Hippocampal formation (tissue), 2 donors: Measurements from ENCODE around the gene MAP2K3.

Experiments
- DNase-seq, 2 donors: peaks; one replicate each; lab custom pipeline; 2025; lab: John Stamatoyannopoulos, UW

Gene MAP2K3

GRCh38 chr17:21284319-21285163 is at the start of gene MAP2K3:
MAP2K3 (plus strand) TSS chr17:21284711; CDS start chr17:21284921, 210 bp downstream.
- DNase-seq, result peak; percentile 99

- no peak for DNase-seq
Measured at GRCh38 chr17:21235921-21236320, 48.6 kb upstream of the MAP2K3 start.

- DNase-seq, result no peak
Measured at GRCh38 chr17:21239680-21240368, 44.7 kb upstream of the MAP2K3 start.

GRCh38 chr17:21240369-21241055 is 44.0 kb upstream of the MAP2K3 start:
- DNase-seq, result no peak

- DNase-seq, result no peak
Measured at GRCh38 chr17:21241564-21241963, 42.9 kb upstream of the MAP2K3 start.

GRCh38 chr17:21242026-21242697 is 42.3 kb upstream of the MAP2K3 start:
- DNase-seq, result no peak

- DNase-seq, result no peak
Measured at GRCh38 chr17:21242780-21243515, 41.6 kb upstream of the MAP2K3 start.

GRCh38 chr17:21243516-21244303 is 40.8 kb upstream of the MAP2K3 start:
- DNase-seq, result no peak

- DNase-seq, result no peak
Measured at GRCh38 chr17:21245639-21246084, 38.8 kb upstream of the MAP2K3 start.

GRCh38 chr17:21246698-21247097 is 37.8 kb upstream of the MAP2K3 start:
- DNase-seq, result no peak

GRCh38 chr17:21247552-21248258 is 36.8 kb upstream of the MAP2K3 start:
- DNase-seq, result no peak

- DNase-seq, result no peak
Measured at GRCh38 chr17:21248500-21248899, 36.0 kb upstream of the MAP2K3 start.

- DNase-seq, result no peak
Measured at GRCh38 chr17:21249086-21249795, 35.3 kb upstream of the MAP2K3 start.

- DNase-seq, result no peak
Measured at GRCh38 chr17:21249920-21250703, 34.4 kb upstream of the MAP2K3 start.

GRCh38 chr17:21250854-21251253 is 33.7 kb upstream of the MAP2K3 start:
- DNase-seq, result no peak

GRCh38 chr17:21251337-21252010 is 33.0 kb upstream of the MAP2K3 start:
- DNase-seq, result no peak

- DNase-seq, result no peak
Measured at GRCh38 chr17:21252289-21252795, 32.2 kb upstream of the MAP2K3 start.
